DMS79 treated with DMSO at 0.1 percent for 48 hours (cell line): ENCODE results near the gene ANKLE2.

Experiments
- DNase-seq: peaks from one replicate; lab custom pipeline; 2025; lab: John Stamatoyannopoulos, UW

Gene ANKLE2

GRCh38 chr12:132687211-132688164 is 74.1 kb downstream of the ANKLE2 start, which contains the start of the genes POLE and PXMP2:
TSS of gene POLE (minus strand) at chr12:132687342. CDS start at chr12:132687315, 27 bp downstream.
TSS of gene PXMP2 (plus strand) at chr12:132687587. CDS start at chr12:132687671, 84 bp downstream.
- peak; percentile 93 for DNase-seq

DNA sequence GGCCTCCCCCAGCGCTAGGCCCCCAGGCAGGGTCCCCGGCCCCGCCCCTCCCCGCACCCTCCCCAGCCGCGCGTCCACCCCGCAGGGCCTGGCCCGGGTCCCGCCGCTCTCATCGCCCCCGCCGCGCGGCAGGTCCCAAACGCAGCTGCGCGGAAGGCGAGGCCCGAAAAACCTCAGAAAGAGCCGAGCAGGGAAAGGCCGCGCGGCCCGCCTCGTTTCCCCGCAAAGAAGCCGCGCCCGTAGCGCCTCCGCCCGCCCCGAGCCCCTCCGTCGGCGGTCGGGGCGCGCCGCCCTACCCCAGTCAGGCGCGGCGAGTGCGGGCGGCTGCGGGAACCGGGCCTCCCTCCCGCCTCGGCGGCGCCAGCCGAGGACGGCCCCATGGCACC is 74.8 kb downstream of the ANKLE2 start:
- no peak for DNase-seq

- no peak for DNase-seq
These were observed 76.2 kb downstream of the ANKLE2 start for GRCh38 chr12:132685400-132685799.

GRCh38 chr12:132677492-132677891 is 84.1 kb downstream of the ANKLE2 start:
- DNase-seq: no peak

DNA sequence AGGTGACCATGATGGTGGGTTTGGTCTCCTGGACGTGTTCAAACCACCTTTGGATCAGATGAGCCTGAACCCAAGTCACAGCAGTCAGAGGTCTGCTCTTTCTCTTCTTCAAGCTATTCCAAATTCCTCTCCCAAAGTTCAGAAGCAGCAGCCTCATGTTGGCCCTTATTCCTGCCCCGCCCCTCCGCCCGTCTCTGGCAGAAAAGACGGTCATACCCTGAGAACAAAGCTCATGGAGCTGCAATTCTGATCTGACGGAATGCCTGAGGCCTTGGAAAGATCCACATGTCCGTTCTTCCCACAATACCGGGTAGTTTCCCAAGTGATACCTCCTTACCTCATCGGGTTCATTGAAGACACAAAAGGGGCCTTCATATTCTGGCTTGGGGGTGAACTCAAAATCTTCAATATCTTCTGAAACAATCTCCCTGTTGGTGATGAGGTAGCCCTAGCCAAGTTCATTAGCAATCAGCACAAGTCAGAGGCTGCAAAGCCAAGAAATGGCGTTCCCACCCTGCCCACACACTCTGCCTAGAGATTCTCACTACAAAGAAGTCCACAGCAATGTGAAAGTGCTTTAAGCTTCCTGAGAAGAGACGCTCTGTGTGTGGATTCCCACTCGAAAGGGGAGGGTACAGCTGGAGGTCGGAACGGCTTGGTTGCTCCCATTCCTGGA is 85.7 kb downstream of the ANKLE2 start:
- DNase-seq: no peak
